Prostate gland (tissue), 2 donors: ENCODE measurements around the gene COL23A1.

ENCODE experiments used
- POLR2AphosphoS5 ChIP-seq: sonication (generic); formaldehyde crosslinking; IDR thresholded peaks from one replicate; pipeline ENCODE4 v1.6.1; 2017; ENCODE audit warnings: antibody characterized with exemption
- TF ChIP-seq, protein P1 (sequence below), 4 experiments: fragments of 200-600 bp in 2 of 4; fragments of 450-650 bp in 2 of 4; sonication (generic) in 2 of 4; IDR thresholded peaks; 1 replicate in 3 of 4; 2 replicates in 1 of 4; pipeline ENCODE4 v1.5.1; 2016 to 2019; ENCODE audit warnings: antibody characterized with exemption in 4 of 4, mild to moderate bottlenecking in 2 of 4, moderate library complexity in 2 of 4

DNA sequence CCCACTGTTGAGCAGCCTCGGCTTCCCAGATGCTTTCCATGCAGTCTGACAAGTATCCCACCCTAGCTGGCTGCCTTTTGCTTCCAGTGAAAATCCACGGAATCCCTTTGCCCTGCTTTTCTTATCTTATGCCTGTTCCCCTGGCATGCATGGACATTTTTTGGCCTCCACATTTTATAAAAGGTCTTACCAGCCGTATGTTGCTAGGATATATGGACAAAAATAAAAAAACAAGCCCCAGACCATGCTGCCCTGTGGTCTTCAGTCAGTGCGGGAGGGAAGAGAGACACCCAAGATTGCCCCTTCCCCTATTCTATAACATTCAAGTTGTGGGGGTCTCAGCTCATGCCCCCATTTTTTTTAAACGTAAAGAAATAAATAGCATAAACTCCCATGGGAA is 129.6 kb downstream of the COL23A1 start:
- TF ChIP-seq, protein P1, sequence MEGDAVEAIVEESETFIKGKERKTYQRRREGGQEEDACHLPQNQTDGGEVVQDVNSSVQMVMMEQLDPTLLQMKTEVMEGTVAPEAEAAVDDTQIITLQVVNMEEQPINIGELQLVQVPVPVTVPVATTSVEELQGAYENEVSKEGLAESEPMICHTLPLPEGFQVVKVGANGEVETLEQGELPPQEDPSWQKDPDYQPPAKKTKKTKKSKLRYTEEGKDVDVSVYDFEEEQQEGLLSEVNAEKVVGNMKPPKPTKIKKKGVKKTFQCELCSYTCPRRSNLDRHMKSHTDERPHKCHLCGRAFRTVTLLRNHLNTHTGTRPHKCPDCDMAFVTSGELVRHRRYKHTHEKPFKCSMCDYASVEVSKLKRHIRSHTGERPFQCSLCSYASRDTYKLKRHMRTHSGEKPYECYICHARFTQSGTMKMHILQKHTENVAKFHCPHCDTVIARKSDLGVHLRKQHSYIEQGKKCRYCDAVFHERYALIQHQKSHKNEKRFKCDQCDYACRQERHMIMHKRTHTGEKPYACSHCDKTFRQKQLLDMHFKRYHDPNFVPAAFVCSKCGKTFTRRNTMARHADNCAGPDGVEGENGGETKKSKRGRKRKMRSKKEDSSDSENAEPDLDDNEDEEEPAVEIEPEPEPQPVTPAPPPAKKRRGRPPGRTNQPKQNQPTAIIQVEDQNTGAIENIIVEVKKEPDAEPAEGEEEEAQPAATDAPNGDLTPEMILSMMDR (IDR thresholded peaks at IDR 0.05): no peak
- TF ChIP-seq POLR2AphosphoS5: no peak
